K562 treated with DMSO at 1 percent for 12 hours (cell line): ENCODE results near the gene TRIM49D2. TPM values are rescaled to one million over a fixed set of nuclear protein-coding genes. Genes with fewer than 3 reads are reported as not detected.

Source experiments
- total RNA-seq: library from RNA; unstranded; fragments of 300-600 nt; gene quantifications from 2 replicates; pipeline ENCODE4 v1.2.3, GENCODE V29; 2022; ENCODE audit not compliant: insufficient read depth

The TRIM49D2 gene
- total RNA-seq: not detected in 2 replicates

GRCh38 chr11:89923764-89924163, at the start of gene TRIM49D2:
TRIM49D2 (plus strand) TSS chr11:89924064; CDS start chr11:89926762, 2,698 bp downstream.

GRCh38 chr11:89922195-89922660, 1.6 kb upstream of the TRIM49D2 start, which contains the start of gene TRIM49D1:
TRIM49D1 (minus strand) TSS chr11:89922245; CDS start chr11:89917710, 4,535 bp downstream.

GRCh38 chr11:89965737-89966136, 41.9 kb downstream of the TRIM49D2 start, which contains the start of gene TRIM64:
TRIM64 (plus strand) TSS chr11:89966037; CDS start chr11:89968504, 2,467 bp downstream.

Other genes with a start within 250 kb of the TRIM49D2 start
- gene TRIM77, start 213.8 kb upstream of the TRIM49D2 start, total RNA-seq: not detected in 2 replicates
- gene TRIM49, start 115.5 kb upstream of the TRIM49D2 start, total RNA-seq: not detected in 2 replicates
- not detected in 2 replicates for gene TRIM64B, start 45.6 kb upstream of the TRIM49D2 start, total RNA-seq
- not detected in 2 replicates for gene TRIM49D1, start 1.8 kb upstream of the TRIM49D2 start, total RNA-seq
- not detected in 2 replicates for gene TRIM64, start 42.0 kb downstream of the TRIM49D2 start, total RNA-seq
- not detected in 2 replicates for gene TRIM49C, start 107.0 kb downstream of the TRIM49D2 start, total RNA-seq
- gene UBTFL1, start 161.9 kb downstream of the TRIM49D2 start, total RNA-seq: not detected in 2 replicates
- 0.23 and 0.94 TPM in 2 replicates for gene NAALAD2, start 210.6 kb downstream of the TRIM49D2 start, total RNA-seq